Measurements from ENCODE around the gene TMC7. TPM values are rescaled to one million over a fixed set of nuclear protein-coding genes. Genes with fewer than 3 reads are reported as not detected.

Gene TMC7
- not detected for total RNA-seq
- total RNA-seq (2013), result not detected

DNA sequence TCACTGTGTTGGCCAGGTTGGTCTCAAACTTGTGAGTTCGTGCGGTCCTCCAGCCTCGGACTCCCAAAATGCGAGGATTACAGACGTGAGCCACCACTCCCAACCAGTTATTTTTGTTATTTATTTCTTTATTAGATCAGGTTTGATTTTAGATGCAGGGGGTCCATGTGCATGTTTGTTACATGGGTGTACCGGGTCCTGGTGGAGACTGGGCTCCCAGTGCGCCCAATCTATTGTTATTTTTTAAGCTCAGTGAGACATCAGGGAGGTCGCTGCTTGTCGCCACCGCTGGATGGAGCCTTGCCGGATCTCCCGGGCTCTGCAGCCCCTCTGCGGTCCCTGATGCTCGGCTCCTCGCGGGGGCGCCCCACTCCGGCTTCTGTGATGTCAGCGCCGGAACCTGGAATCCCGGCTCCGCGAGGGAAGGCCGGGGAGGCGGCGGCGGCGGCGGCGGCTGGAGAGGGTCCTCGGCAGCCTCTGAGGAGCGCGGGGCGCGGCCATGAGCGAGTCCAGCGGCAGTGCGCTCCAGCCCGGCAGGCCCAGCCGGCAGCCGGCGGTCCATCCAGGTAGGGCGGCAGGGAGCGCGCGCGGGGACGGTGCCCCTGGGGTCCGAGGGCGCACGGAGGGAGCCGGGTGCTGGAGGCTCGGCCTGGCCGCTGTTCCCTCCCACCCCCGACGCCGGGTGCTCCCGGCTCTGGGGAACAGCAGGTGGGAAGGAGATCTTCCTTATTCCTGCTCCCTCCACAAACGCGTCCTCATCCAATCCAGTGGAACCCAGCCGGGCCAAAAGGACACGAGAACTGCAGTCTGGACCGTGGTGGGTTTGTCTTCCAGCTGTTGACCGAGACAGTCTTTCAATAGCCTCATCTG is at the start of gene TMC7:
Gene TMC7, plus strand, starts transcription at position 370 of the 870 bp plus-strand sequence. Its CDS starts 130 bp downstream, at position 500.
- Histone ChIP-seq H3K4me3 (ENCODE audit: low read length) (no peak within 1 kb of the TSS), H3K27me3 (ENCODE audit: control insufficient read depth, insufficient read depth, low read length) (no peaks in the 10 kb centered on the region), H3K27ac (ENCODE audit: low read length) (no peak within 1 kb of the TSS), H3K9me3 (ENCODE audit: control insufficient read depth, insufficient read depth, low read length) (no peaks in the 10 kb centered on the region), H3K4me1 (ENCODE audit: control insufficient read depth, insufficient read depth, low read length) (no peaks in the 10 kb centered on the region), H3K36me3 (ENCODE audit: control insufficient read depth, insufficient read depth, low read length) (no peaks in the 10 kb centered on the region)
- H3K4me3 Mint-ChIP-seq, result peak within 1 kb of the TSS; percentile 21
- H3K27me3 Mint-ChIP-seq (ENCODE audit: low read depth in 2 of 2), result peaks cover 13 to 14% of the 10 kb centered on the region in 2 donors
- H3K9me3 Mint-ChIP-seq, result no peaks in the 10 kb centered on the region
- H3K4me1 Mint-ChIP-seq, result no peaks in the 10 kb centered on the region
- WGBS (ENCODE audit: insufficient coverage), result 7% methylated on average over 59 of the region's 64 CpGs
- H3K36me3 Mint-ChIP-seq, result no peaks in the 10 kb centered on the region
- TF ChIP-seq, protein P1, sequence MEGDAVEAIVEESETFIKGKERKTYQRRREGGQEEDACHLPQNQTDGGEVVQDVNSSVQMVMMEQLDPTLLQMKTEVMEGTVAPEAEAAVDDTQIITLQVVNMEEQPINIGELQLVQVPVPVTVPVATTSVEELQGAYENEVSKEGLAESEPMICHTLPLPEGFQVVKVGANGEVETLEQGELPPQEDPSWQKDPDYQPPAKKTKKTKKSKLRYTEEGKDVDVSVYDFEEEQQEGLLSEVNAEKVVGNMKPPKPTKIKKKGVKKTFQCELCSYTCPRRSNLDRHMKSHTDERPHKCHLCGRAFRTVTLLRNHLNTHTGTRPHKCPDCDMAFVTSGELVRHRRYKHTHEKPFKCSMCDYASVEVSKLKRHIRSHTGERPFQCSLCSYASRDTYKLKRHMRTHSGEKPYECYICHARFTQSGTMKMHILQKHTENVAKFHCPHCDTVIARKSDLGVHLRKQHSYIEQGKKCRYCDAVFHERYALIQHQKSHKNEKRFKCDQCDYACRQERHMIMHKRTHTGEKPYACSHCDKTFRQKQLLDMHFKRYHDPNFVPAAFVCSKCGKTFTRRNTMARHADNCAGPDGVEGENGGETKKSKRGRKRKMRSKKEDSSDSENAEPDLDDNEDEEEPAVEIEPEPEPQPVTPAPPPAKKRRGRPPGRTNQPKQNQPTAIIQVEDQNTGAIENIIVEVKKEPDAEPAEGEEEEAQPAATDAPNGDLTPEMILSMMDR (IDR thresholded peaks at IDR 0.05), result no peak
- DNase-seq (peak in 1 of 2 donors; percentile 9), ATAC-seq (no peak)
- no peak within 1 kb of the TSS for H3K27ac Mint-ChIP-seq
- intact Hi-C loops (cut with micrococcal nuclease), result no loop called here

DNA sequence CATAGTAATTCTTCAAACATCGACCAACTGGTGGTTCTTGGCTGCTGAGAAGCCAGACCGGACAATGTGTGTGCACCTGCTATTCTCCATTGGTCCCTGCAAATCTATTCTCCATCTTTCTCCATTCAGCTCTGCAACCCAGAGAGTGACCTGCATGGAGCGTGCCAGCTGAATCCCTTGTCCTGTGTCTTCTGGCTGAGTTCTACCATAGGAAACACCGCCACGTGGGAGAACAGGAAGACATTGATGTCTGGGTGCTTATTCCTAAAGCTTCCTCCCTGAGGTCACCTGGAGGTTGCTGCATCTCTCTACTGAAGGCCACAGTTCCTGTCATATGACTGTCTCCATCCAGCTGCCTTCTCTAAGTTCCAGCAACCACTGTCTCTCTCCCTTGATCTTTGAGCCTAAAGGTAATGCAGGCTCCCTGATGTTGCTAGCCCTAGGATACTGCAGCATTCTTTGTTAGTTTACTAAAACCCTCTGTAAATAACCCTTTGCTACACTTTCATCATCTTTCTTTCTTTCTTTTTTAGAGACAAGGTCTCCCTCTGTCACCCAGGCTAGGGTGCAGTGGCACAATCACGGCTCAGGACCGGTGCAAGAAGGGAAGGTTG is 46.9 kb upstream of the TMC7 start:
- WGBS (ENCODE audit: insufficient coverage), result 80% methylated on average over 7 of the region's 7 CpGs
- TF ChIP-seq, protein P1 (IDR thresholded peaks at IDR 0.05), result no peak
- H3K4me1 Mint-ChIP-seq, result no peaks in the 10 kb centered on the region

DNA sequence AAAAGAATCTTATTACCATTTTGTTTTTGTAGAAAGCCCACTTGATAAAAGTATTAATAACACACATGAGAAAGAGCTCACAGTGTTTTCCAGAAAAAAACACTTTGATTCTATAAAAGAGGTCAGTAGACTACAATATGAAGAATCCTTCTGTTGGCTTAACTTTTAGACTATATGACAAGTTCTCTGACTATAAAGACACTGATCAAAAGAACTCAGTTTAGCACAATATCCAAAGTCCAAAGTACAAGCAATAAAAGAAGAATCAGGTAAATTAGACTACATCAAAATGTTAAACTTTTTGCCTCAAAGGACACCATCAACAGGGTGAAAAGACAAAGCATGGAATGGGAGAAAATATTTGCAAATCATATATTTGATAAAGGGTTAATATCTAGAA is 46.3 kb upstream of the TMC7 start:
- Histone ChIP-seq H3K9me3 (ENCODE audit: control insufficient read depth, insufficient read depth, low read length) (no peaks in the 10 kb centered on the region), H3K4me3 (ENCODE audit: low read length) (no peak overlapping the region), H3K27ac (ENCODE audit: low read length) (no peak overlapping the region), H3K4me1 (ENCODE audit: control insufficient read depth, insufficient read depth, low read length) (no peaks in the 10 kb centered on the region), H3K27me3 (ENCODE audit: control insufficient read depth, insufficient read depth, low read length) (no peaks in the 10 kb centered on the region), H3K36me3 (ENCODE audit: control insufficient read depth, insufficient read depth, low read length) (no peaks in the 10 kb centered on the region)
- H3K27me3 Mint-ChIP-seq (ENCODE audit: low read depth in 2 of 2), result peaks cover 0 to 3% of the 10 kb centered on the region in 2 donors
- no peak overlapping the region for H3K4me3 Mint-ChIP-seq
- ATAC-seq, result no peak
- TF ChIP-seq, protein P1 (IDR thresholded peaks at IDR 0.05), result no peak
- no peak overlapping the region for H3K27ac Mint-ChIP-seq
- no peak for DNase-seq
- no peaks in the 10 kb centered on the region for H3K36me3 Mint-ChIP-seq
- intact Hi-C loops (cut with micrococcal nuclease), result no loop called here
- H3K9me3 Mint-ChIP-seq, result no peaks in the 10 kb centered on the region
- H3K4me1 Mint-ChIP-seq, result no peaks in the 10 kb centered on the region

More for the DNA sequence above, 46.9 kb upstream of the TMC7 start:
- no peaks in the 10 kb centered on the region for H3K27me3 ChIP-seq (ENCODE audit: control insufficient read depth, insufficient read depth, low read length)
- Mint-ChIP-seq H3K27ac (no peak overlapping the region), H3K27me3 (ENCODE audit: low read depth in 2 of 2) (peaks cover 0 to 3% of the 10 kb centered on the region in 2 donors), H3K9me3 (no peaks in the 10 kb centered on the region), H3K36me3 (no peaks in the 10 kb centered on the region), H3K4me3 (no peak overlapping the region)
- H3K27ac ChIP-seq (ENCODE audit: low read length), result no peak overlapping the region
- intact Hi-C loops (cut with micrococcal nuclease), result no loop called here
- ATAC-seq (no peak), DNase-seq (no peak)
- H3K4me3 ChIP-seq (ENCODE audit: low read length), result no peak overlapping the region
- no peaks in the 10 kb centered on the region for H3K9me3 ChIP-seq (ENCODE audit: control insufficient read depth, insufficient read depth, low read length)
- H3K36me3 ChIP-seq (ENCODE audit: control insufficient read depth, insufficient read depth, low read length), result no peaks in the 10 kb centered on the region
- no peaks in the 10 kb centered on the region for H3K4me1 ChIP-seq (ENCODE audit: control insufficient read depth, insufficient read depth, low read length)

All from natural killer cell (primary cell).